Activated CD4-positive, alpha-beta T cell treated with anti-CD3 and anti-CD28 coated beads, Interleukin-2, amount 10 ng/mL, durations not matched to agents 7 days and 5 days (primary cell): ENCODE results near the gene CDH26. TPM values are rescaled to one million over a fixed set of nuclear protein-coding genes. Genes with fewer than 3 reads are reported as not detected.

Experiments used
- CTCF ChIA-PET: fragments of 350-600 bp; sonication (Branson Sonifier 250); formaldehyde crosslinking; loops from one replicate; lab custom pipeline; 2021; ENCODE audit warnings: antibody characterized with exemption; lab: Charles Lee
- POLR2A ChIA-PET: fragments of 350-600 bp; sonication (Branson Sonifier 250); formaldehyde crosslinking; loops from one replicate; lab custom pipeline; 2021; ENCODE audit warnings: antibody characterized with exemption; lab: Charles Lee
- DNase-seq: peaks from one replicate; pipeline ENCODE4 v3.0.0-alpha.2; 2020
- H3K27ac Mint-ChIP-seq: one replicate; pipeline ENCODE4 v1.8.0; 2021; ENCODE audit warnings: mild to moderate bottlenecking, moderate library complexity, mixed read lengths
- H3K27me3 Mint-ChIP-seq: one replicate; pipeline ENCODE4 v1.8.0; 2021; ENCODE audit warnings: mixed read lengths
- H3K36me3 Mint-ChIP-seq: one replicate; pipeline ENCODE4 v1.8.0; 2021; ENCODE audit warnings: low read depth, mixed read lengths
- H3K4me1 Mint-ChIP-seq: one replicate; pipeline ENCODE4 v1.8.0; 2021; ENCODE audit warnings: mixed read lengths
- H3K4me3 Mint-ChIP-seq: one replicate; pipeline ENCODE4 v1.8.0; 2021; ENCODE audit warnings: mild to moderate bottlenecking, moderate library complexity, mixed read lengths
- H3K9me3 Mint-ChIP-seq: one replicate; pipeline ENCODE4 v1.8.0; 2021; ENCODE audit warnings: mixed read lengths
- total RNA-seq, 2 experiments: library from RNA; stranded (reverse); gene quantifications; one replicate each; pipeline ENCODE4 v1.2.3, GENCODE V29; 2021

The CDH26 gene
- total RNA-seq, 2 experiments from 2014 or later: 0.40 to 0.47 TPM

GRCh38 chr20:60049601-60050000 is 91.4 kb downstream of the CDH26 start:
- Mint-ChIP-seq H3K27me3 (no peaks in the 10 kb centered on the region), H3K9me3 (no peaks in the 10 kb centered on the region), H3K4me1 (peaks cover 5% of the 10 kb centered on the region), H3K27ac (no peak overlapping the region), H3K4me3 (no peak overlapping the region), H3K36me3 (no peaks in the 10 kb centered on the region)
- CTCF ChIA-PET: no interaction called here
- POLR2A ChIA-PET: no interaction called here
- DNase-seq: no peak

GRCh38 chr20:60050193-60050947 is 92.1 kb downstream of the CDH26 start:
- Mint-ChIP-seq H3K4me1 (peaks cover 13% of the 10 kb centered on the region), H3K36me3 (no peaks in the 10 kb centered on the region), H3K27ac (no peak overlapping the region), H3K9me3 (no peaks in the 10 kb centered on the region), H3K27me3 (no peaks in the 10 kb centered on the region), H3K4me3 (no peak overlapping the region)
- no peak for DNase-seq
- ChIA-PET POLR2A (no interaction called here), CTCF (no interaction called here)

DNA sequence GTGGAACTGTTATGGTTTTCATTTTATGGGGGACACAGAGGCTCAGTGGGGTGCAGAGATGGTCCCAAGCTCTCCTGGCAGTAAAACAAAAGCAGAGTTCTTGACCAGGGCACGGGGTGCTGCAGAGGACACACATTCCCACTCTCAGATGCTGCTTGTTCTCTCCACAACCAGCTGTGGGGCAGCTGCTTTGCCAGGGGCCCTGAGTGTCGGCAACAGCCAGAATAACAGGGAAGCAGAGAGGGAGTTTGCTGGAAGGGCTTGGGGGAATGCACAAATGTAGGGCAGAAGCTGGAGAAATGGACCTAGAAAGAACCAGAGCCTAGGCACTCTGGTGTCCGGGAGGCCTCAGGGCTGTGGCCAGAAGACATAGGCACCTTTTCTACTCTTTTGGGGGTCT is 93.7 kb downstream of the CDH26 start:
- CTCF ChIA-PET: no interaction called here
- POLR2A ChIA-PET: no interaction called here

DNA sequence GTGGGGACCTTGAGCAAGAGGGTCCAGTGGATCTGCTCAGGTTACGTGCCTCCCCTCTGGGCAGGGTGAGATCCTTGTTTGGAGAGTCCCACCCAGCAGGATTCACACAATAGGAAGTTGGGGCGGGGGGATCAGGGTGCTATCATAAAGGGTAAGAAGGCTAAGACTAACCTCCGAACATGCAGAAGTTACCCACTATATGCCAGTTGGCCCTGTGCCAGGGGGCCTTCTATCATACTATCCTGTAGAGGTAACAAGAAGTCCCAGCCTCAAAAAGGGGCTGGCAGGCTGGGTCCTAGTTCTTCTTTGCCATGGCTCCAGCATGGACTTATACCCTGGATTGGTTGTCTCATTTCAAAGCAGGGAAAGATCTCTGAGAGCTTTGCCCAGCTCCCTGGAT is 94.1 kb downstream of the CDH26 start:
- no peak for DNase-seq
- no peaks in the 10 kb centered on the region for H3K36me3 Mint-ChIP-seq
- CTCF ChIA-PET: no interaction called here
- POLR2A ChIA-PET: no interaction called here
- peaks cover 32% of the 10 kb centered on the region for H3K4me1 Mint-ChIP-seq
- H3K9me3 Mint-ChIP-seq: no peaks in the 10 kb centered on the region
- no peak overlapping the region for H3K27ac Mint-ChIP-seq
- no peaks in the 10 kb centered on the region for H3K27me3 Mint-ChIP-seq
- no peak overlapping the region for H3K4me3 Mint-ChIP-seq

More for the DNA sequence above, 93.7 kb downstream of the CDH26 start:
- H3K27ac Mint-ChIP-seq: no peak overlapping the region
- H3K9me3 Mint-ChIP-seq: no peaks in the 10 kb centered on the region
- no peak for DNase-seq
- no peak overlapping the region for H3K4me3 Mint-ChIP-seq
- H3K4me1 Mint-ChIP-seq: peaks cover 28% of the 10 kb centered on the region
- no peaks in the 10 kb centered on the region for H3K36me3 Mint-ChIP-seq
- no peaks in the 10 kb centered on the region for H3K27me3 Mint-ChIP-seq

DNA sequence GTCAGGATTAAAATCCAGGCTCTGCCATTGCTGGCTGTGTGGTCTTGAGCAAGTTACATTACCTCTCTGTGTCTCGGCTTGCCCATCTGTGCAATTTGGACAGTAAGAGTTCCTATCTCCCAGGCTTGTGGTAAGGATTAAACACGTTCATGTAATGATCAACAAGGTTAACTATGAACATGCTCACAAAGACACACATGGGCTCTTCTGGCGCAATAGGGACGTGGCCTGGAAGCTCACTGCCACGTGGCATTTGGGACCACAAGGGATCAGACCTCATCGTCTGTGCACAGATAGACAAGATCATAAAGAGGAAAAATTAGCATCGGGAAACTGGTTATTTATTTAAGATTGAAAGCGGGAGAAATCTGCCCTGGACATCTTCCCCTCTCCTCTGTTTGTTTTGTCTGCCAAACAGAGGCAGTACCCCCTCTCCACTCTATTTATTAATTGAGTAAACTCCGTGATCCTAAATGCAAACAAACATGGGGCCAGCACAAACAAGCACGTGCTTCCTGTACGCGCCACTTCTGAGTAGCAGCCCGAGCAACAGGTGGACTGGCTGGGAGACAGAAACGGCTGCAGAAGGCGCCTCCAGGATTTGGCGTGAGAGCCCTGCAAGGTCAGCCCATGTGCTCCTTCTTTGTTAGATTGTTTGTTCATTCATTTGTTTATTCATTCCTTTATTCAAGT is 95.0 kb downstream of the CDH26 start:
- H3K4me3 Mint-ChIP-seq: no peak overlapping the region
- H3K27me3 Mint-ChIP-seq: no peaks in the 10 kb centered on the region
- peaks cover 42% of the 10 kb centered on the region for H3K4me1 Mint-ChIP-seq
- peak overlapping the region; percentile 56 for H3K27ac Mint-ChIP-seq
- CTCF ChIA-PET: no interaction called here
- H3K9me3 Mint-ChIP-seq: no peaks in the 10 kb centered on the region
- no peak for DNase-seq
- H3K36me3 Mint-ChIP-seq: no peaks in the 10 kb centered on the region
- POLR2A ChIA-PET: no interaction called here

DNA sequence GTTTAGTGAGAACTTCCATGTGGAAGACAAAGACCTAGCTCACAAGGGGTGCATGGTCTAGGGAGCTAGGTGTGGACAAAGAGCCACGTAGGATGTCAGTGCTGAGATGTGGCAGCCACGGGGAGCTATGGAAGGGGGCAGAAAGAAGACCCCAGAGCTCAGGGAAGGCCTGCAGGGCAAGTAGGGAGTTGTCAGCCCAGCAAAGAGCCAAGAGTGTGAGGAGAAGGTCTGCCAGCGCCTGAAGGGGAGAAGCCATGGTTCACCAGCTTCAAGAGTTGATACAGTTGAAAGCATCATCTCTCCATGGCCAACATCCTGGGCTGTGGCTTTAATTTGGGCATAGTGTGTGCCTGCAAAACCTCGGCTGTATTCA is 95.6 kb downstream of the CDH26 start:
- H3K36me3 Mint-ChIP-seq: no peaks in the 10 kb centered on the region
- DNase-seq: no peak
- ChIA-PET POLR2A (no interaction called here), CTCF (no interaction called here)
- no peaks in the 10 kb centered on the region for H3K9me3 Mint-ChIP-seq
- no peaks in the 10 kb centered on the region for H3K27me3 Mint-ChIP-seq
- peak overlapping the region; percentile 56 for H3K27ac Mint-ChIP-seq
- H3K4me3 Mint-ChIP-seq: no peak overlapping the region
- H3K4me1 Mint-ChIP-seq: peaks cover 47% of the 10 kb centered on the region

DNA sequence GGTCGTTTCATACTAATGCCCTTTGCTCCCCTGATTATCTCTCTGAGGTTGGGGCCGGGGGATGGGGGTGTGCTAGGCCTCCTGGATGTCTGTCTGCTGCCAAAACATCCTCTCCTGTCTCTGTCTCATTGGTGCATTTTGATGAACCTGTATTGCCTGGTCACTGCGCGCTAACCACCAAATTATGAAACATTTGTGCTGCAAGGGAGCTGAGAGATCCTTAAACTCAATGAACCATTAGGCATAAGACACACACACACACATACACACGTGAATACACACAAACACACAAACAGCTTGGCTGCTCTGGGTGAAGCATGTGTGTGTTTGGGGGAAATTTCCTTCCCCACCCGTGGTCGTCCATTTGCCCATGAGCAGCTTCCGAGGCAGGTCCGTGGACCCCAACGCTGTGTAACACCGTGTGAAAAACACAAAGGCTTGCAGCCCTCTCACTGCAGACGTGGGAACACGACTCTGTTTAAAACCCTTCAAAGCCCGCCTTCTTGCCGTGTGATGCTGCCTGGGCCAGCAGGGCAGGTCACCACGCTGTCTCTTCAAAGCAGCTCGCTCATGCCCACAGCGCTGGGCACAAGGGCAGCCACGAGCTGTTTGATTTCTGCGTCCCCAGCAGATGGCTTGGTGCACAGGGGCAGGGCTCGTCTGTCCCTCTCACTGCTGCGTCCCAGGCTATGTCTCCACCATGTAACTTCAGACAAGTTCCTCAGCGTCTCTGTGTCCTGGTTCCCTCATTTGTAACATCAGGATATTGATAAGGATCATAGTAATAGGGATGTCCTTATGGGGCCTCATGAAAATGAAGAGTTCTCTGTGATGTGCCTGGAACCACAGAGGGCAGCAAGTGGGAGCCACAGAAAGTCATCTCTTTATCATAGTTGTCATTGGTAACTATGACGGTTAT is 96.8 kb downstream of the CDH26 start:
- Mint-ChIP-seq H3K36me3 (no peaks in the 10 kb centered on the region), H3K4me1 (peaks cover 51% of the 10 kb centered on the region), H3K27me3 (no peaks in the 10 kb centered on the region), H3K27ac (peak overlapping the region; percentile 89), H3K4me3 (peak overlapping the region; percentile 80), H3K9me3 (no peaks in the 10 kb centered on the region)
- POLR2A ChIA-PET: interaction anchor here (0.6 kb wide), 1 partner anchor 1197 kb away, joined by 3 read pairs; no protein-coding TSS in a partner anchor
- no peak for DNase-seq
- CTCF ChIA-PET: no interaction called here

GRCh38 chr20:60055740-60056139 is 97.5 kb downstream of the CDH26 start:
- ChIA-PET CTCF (interaction anchor here (1.2 to 1.4 kb wide), 2 partner anchors 9 to 207 kb away, joined by 3 to 4 read pairs; no protein-coding TSS in a partner anchor), POLR2A (interaction anchor here (0.6 kb wide), 1 partner anchor 1197 kb away, joined by 3 read pairs; no protein-coding TSS in a partner anchor)
- Mint-ChIP-seq H3K36me3 (no peaks in the 10 kb centered on the region), H3K27me3 (no peaks in the 10 kb centered on the region), H3K9me3 (no peaks in the 10 kb centered on the region), H3K27ac (peak overlapping the region; percentile 89), H3K4me1 (peaks cover 51% of the 10 kb centered on the region), H3K4me3 (peak overlapping the region; percentile 80)
- DNase-seq: peak; percentile 72

GRCh38 chr20:60056407-60057122 is 98.3 kb downstream of the CDH26 start:
- CTCF ChIA-PET: interaction anchor here (0.8 to 1.9 kb wide), 8 partner anchors 9 to 1173 kb away, joined by 3 to 14 read pairs (median 3); partner anchors contain the start of gene CDH26
- Mint-ChIP-seq H3K4me3 (peak overlapping the region; percentile 80), H3K27me3 (no peaks in the 10 kb centered on the region), H3K27ac (peak overlapping the region; percentile 89), H3K36me3 (no peaks in the 10 kb centered on the region), H3K9me3 (no peaks in the 10 kb centered on the region), H3K4me1 (peaks cover 51% of the 10 kb centered on the region)
- POLR2A ChIA-PET: no interaction called here
- no peak for DNase-seq

DNA sequence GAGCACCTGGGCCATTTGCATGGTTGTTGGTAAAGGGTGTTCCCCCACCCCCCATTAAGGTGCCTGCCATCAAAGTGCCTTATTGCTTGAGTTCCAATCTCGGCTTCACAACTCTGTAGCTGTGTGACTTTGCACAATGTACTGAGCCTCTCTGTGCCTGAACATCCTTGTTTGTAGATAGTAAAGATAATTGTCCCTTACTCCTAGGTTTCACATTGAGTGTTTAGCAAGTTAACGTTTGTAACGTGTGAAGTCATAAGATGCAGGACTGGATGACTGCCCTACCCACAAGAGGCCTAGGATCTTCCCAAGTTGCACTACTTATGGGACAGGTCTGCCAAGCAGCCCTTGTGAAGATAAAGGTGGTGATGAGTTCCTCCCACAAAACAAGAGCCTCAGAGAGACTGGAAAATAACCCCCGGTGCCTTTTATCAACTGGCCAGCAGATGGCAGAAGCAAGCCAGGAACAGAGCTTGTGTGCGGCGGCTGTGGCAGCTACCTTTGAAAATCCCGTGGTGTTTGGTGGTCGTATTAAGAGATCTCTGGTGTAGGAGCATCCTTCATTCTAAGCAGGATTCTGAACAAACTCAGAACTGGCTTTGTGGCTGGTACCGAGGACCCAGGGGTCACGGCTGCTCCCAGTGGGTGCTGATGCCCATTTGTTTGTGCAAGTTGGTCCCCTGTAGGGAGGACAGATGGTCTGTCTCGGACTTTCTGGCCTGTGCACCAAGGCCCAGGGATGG is 99.1 kb downstream of the CDH26 start:
- Mint-ChIP-seq H3K27ac (peak overlapping the region; percentile 89), H3K27me3 (no peaks in the 10 kb centered on the region), H3K4me1 (peaks cover 51% of the 10 kb centered on the region), H3K9me3 (no peaks in the 10 kb centered on the region), H3K4me3 (peak overlapping the region; percentile 80), H3K36me3 (no peaks in the 10 kb centered on the region)
- ChIA-PET CTCF (interaction anchor here (0.8 to 1.9 kb wide), 9 partner anchors 9 to 1172 kb away, joined by 3 to 14 read pairs (median 3); partner anchors contain the start of gene CDH26), POLR2A (no interaction called here)
- DNase-seq: peak; percentile 77

- peak; percentile 41 for DNase-seq
- CTCF ChIA-PET: interaction anchor here (1.0 to 1.9 kb wide), 6 partner anchors 8 to 208 kb away, joined by 3 to 14 read pairs (median 4); partner anchors contain the start of gene CDH26
- H3K27me3 Mint-ChIP-seq: no peaks in the 10 kb centered on the region
Observed at GRCh38 chr20:60057866-60058807, 99.9 kb downstream of the CDH26 start.

More at GRCh38 chr20:60057866-60058807, 99.9 kb downstream of the CDH26 start:
- Mint-ChIP-seq H3K4me3 (peak overlapping the region; percentile 80), H3K27ac (peak overlapping the region; percentile 89), H3K4me1 (peaks cover 55% of the 10 kb centered on the region), H3K36me3 (no peaks in the 10 kb centered on the region), H3K9me3 (no peaks in the 10 kb centered on the region)
- POLR2A ChIA-PET: no interaction called here
